Measurements from ENCODE around the gene USP53.
"Not testable (repeated sequence)": the region's sequence is repeated elsewhere in the genome, so short reads cannot be mapped to it uniquely, and the experiment has no call there.

USP53 gene

GRCh38 chr4:119271361-119272085 is 59.0 kb downstream of the USP53 start:
- H3K27me3 Mint-ChIP-seq = no peaks in the 10 kb centered on the region
- no peak overlapping the region for H3K4me3 Mint-ChIP-seq
- no peaks in the 10 kb centered on the region for H3K9me3 Mint-ChIP-seq (ENCODE audit: low read depth)
- H3K36me3 Mint-ChIP-seq = peaks cover 16% of the 10 kb centered on the region
- no peaks in the 10 kb centered on the region for H3K4me1 Mint-ChIP-seq (ENCODE audit: low read depth)
- H3K27ac Mint-ChIP-seq = no peak overlapping the region

GRCh38 chr4:119279541-119279940 is 67.0 kb downstream of the USP53 start:
- peaks cover 25% of the 10 kb centered on the region for H3K4me1 Mint-ChIP-seq (ENCODE audit: low read depth)
- not testable (repeated sequence) for H3K27me3 Mint-ChIP-seq; H3K9me3 Mint-ChIP-seq (ENCODE audit: low read depth); H3K27ac Mint-ChIP-seq; H3K36me3 Mint-ChIP-seq; H3K4me3 Mint-ChIP-seq

- H3K27me3 Mint-ChIP-seq; H3K4me3 Mint-ChIP-seq; H3K9me3 Mint-ChIP-seq (ENCODE audit: low read depth); H3K36me3 Mint-ChIP-seq: not testable (repeated sequence)
- Mint-ChIP-seq H3K27ac (peak overlapping the region; percentile 13), H3K4me1 (ENCODE audit: low read depth) (peaks cover 29% of the 10 kb centered on the region)
Observed at GRCh38 chr4:119279945-119280344, 67.4 kb downstream of the USP53 start.

- Mint-ChIP-seq H3K4me3 (no peak overlapping the region), H3K27me3 (no peaks in the 10 kb centered on the region), H3K4me1 (ENCODE audit: low read depth) (peaks cover 32% of the 10 kb centered on the region), H3K27ac (no peak overlapping the region), H3K36me3 (peaks cover 3% of the 10 kb centered on the region), H3K9me3 (ENCODE audit: low read depth) (no peaks in the 10 kb centered on the region)
Observed at GRCh38 chr4:119281393-119281792, 68.9 kb downstream of the USP53 start.

GRCh38 chr4:119284876-119285780 is 72.6 kb downstream of the USP53 start:
- H3K4me1 Mint-ChIP-seq (ENCODE audit: low read depth) = peaks cover 30% of the 10 kb centered on the region
- peak overlapping the region; percentile 18 for H3K27ac Mint-ChIP-seq
- H3K4me3 Mint-ChIP-seq = peak overlapping the region; percentile 42
- H3K9me3 Mint-ChIP-seq (ENCODE audit: low read depth) = no peaks in the 10 kb centered on the region
- no peaks in the 10 kb centered on the region for H3K27me3 Mint-ChIP-seq
- H3K36me3 Mint-ChIP-seq = peaks cover under 1% of the 10 kb centered on the region

GRCh38 chr4:119286377-119287002 is 74.0 kb downstream of the USP53 start:
- no peak overlapping the region for H3K27ac Mint-ChIP-seq
- no peaks in the 10 kb centered on the region for H3K9me3 Mint-ChIP-seq (ENCODE audit: low read depth)
- no peak overlapping the region for H3K4me3 Mint-ChIP-seq
- H3K4me1 Mint-ChIP-seq (ENCODE audit: low read depth) = peaks cover 19% of the 10 kb centered on the region
- no peaks in the 10 kb centered on the region for H3K36me3 Mint-ChIP-seq
- H3K27me3 Mint-ChIP-seq = no peaks in the 10 kb centered on the region

GRCh38 chr4:119289313-119289712 is 76.8 kb downstream of the USP53 start:
- Mint-ChIP-seq H3K4me3 (no peak overlapping the region), H3K4me1 (ENCODE audit: low read depth) (peaks cover 7% of the 10 kb centered on the region)

GRCh38 chr4:119290598-119290997 is 78.1 kb downstream of the USP53 start:
- no peak overlapping the region for H3K4me3 Mint-ChIP-seq
- no peaks in the 10 kb centered on the region for H3K36me3 Mint-ChIP-seq
- no peak overlapping the region for H3K27ac Mint-ChIP-seq
- H3K4me1 Mint-ChIP-seq (ENCODE audit: low read depth) = peaks cover 1% of the 10 kb centered on the region
- H3K9me3 Mint-ChIP-seq (ENCODE audit: low read depth) = no peaks in the 10 kb centered on the region
- no peaks in the 10 kb centered on the region for H3K27me3 Mint-ChIP-seq

More at GRCh38 chr4:119289313-119289712, 76.8 kb downstream of the USP53 start:
- H3K9me3 Mint-ChIP-seq (ENCODE audit: low read depth) = no peaks in the 10 kb centered on the region
- no peaks in the 10 kb centered on the region for H3K36me3 Mint-ChIP-seq
- H3K27ac Mint-ChIP-seq = no peak overlapping the region
- no peaks in the 10 kb centered on the region for H3K27me3 Mint-ChIP-seq

- Mint-ChIP-seq H3K36me3 (peaks cover 11% of the 10 kb centered on the region), H3K27ac (peak overlapping the region; percentile 2), H3K4me3 (no peak overlapping the region), H3K4me1 (ENCODE audit: low read depth) (peaks cover 35% of the 10 kb centered on the region), H3K27me3 (no peaks in the 10 kb centered on the region), H3K9me3 (ENCODE audit: low read depth) (no peaks in the 10 kb centered on the region)
Observed at GRCh38 chr4:119296356-119296755, 83.8 kb downstream of the USP53 start.

- Mint-ChIP-seq H3K27ac (no peak overlapping the region), H3K27me3 (no peaks in the 10 kb centered on the region), H3K4me1 (ENCODE audit: low read depth) (peaks cover 37% of the 10 kb centered on the region), H3K4me3 (peak overlapping the region; percentile 98), H3K9me3 (ENCODE audit: low read depth) (no peaks in the 10 kb centered on the region), H3K36me3 (peaks cover 11% of the 10 kb centered on the region)
Observed at GRCh38 chr4:119297795-119298194, 85.3 kb downstream of the USP53 start.

- H3K27ac Mint-ChIP-seq = peak overlapping the region; percentile 99
- peak overlapping the region; percentile 98 for H3K4me3 Mint-ChIP-seq
- H3K4me1 Mint-ChIP-seq (ENCODE audit: low read depth) = peaks cover 37% of the 10 kb centered on the region
- H3K36me3 Mint-ChIP-seq = peaks cover 16% of the 10 kb centered on the region
- H3K9me3 Mint-ChIP-seq (ENCODE audit: low read depth) = no peaks in the 10 kb centered on the region
- no peaks in the 10 kb centered on the region for H3K27me3 Mint-ChIP-seq
Observed at GRCh38 chr4:119299260-119299671, 86.8 kb downstream of the USP53 start.

GRCh38 chr4:119299741-119300100 is 87.2 kb downstream of the USP53 start:
- Mint-ChIP-seq H3K9me3 (ENCODE audit: low read depth) (no peaks in the 10 kb centered on the region), H3K36me3 (peaks cover 16% of the 10 kb centered on the region), H3K4me1 (ENCODE audit: low read depth) (peaks cover 37% of the 10 kb centered on the region), H3K4me3 (peak overlapping the region; percentile 98), H3K27ac (peak overlapping the region; percentile 99), H3K27me3 (no peaks in the 10 kb centered on the region)

- H3K36me3 Mint-ChIP-seq = peaks cover 16% of the 10 kb centered on the region
- H3K4me1 Mint-ChIP-seq (ENCODE audit: low read depth) = peaks cover 36% of the 10 kb centered on the region
- no peaks in the 10 kb centered on the region for H3K9me3 Mint-ChIP-seq (ENCODE audit: low read depth)
- H3K27me3 Mint-ChIP-seq = no peaks in the 10 kb centered on the region
- H3K4me3 Mint-ChIP-seq = peak overlapping the region; percentile 98
- H3K27ac Mint-ChIP-seq = peak overlapping the region; percentile 99
Observed at GRCh38 chr4:119300101-119300978, 87.8 kb downstream of the USP53 start.

- Mint-ChIP-seq H3K9me3 (ENCODE audit: low read depth) (no peaks in the 10 kb centered on the region), H3K27ac (no peak overlapping the region), H3K27me3 (no peaks in the 10 kb centered on the region), H3K4me3 (no peak overlapping the region), H3K36me3 (peaks cover 9% of the 10 kb centered on the region), H3K4me1 (ENCODE audit: low read depth) (peaks cover 28% of the 10 kb centered on the region)
Observed at GRCh38 chr4:119302073-119302832, 89.7 kb downstream of the USP53 start.

All from activated naive CD8-positive, alpha-beta T cell (primary cell).